ENCODE measurements around the gene PAK2.

GRCh38 chr3:196796317-196796716 is 56.7 kb downstream of the PAK2 start:
- TF ChIP-seq CTCF (IDR thresholded peaks at IDR 0.05 in 2 of 3, conservative IDR thresholded peaks at IDR 0.05 in 1 of 3; ENCODE audit: insufficient read depth in 2 of 3, low read depth in 1 of 3, low read length in 3 of 3) (no peak), SP1 (CRISPR knock-in tag; IDR thresholded peaks at IDR 0.05) (no peak), ZNF318 (IDR thresholded peaks at IDR 0.05; ENCODE audit: borderline replicate concordance in 1 of 2, low read depth in 1 of 2) (no peak)
- TF ChIP-seq, protein P1, sequence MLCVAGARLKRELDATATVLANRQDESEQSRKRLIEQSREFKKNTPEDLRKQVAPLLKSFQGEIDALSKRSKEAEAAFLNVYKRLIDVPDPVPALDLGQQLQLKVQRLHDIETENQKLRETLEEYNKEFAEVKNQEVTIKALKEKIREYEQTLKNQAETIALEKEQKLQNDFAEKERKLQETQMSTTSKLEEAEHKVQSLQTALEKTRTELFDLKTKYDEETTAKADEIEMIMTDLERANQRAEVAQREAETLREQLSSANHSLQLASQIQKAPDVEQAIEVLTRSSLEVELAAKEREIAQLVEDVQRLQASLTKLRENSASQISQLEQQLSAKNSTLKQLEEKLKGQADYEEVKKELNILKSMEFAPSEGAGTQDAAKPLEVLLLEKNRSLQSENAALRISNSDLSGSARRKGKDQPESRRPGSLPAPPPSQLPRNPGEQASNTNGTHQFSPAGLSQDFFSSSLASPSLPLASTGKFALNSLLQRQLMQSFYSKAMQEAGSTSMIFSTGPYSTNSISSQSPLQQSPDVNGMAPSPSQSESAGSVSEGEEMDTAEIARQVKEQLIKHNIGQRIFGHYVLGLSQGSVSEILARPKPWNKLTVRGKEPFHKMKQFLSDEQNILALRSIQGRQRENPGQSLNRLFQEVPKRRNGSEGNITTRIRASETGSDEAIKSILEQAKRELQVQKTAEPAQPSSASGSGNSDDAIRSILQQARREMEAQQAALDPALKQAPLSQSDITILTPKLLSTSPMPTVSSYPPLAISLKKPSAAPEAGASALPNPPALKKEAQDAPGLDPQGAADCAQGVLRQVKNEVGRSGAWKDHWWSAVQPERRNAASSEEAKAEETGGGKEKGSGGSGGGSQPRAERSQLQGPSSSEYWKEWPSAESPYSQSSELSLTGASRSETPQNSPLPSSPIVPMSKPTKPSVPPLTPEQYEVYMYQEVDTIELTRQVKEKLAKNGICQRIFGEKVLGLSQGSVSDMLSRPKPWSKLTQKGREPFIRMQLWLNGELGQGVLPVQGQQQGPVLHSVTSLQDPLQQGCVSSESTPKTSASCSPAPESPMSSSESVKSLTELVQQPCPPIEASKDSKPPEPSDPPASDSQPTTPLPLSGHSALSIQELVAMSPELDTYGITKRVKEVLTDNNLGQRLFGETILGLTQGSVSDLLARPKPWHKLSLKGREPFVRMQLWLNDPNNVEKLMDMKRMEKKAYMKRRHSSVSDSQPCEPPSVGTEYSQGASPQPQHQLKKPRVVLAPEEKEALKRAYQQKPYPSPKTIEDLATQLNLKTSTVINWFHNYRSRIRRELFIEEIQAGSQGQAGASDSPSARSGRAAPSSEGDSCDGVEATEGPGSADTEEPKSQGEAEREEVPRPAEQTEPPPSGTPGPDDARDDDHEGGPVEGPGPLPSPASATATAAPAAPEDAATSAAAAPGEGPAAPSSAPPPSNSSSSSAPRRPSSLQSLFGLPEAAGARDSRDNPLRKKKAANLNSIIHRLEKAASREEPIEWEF (CRISPR knock-in tag; IDR thresholded peaks at IDR 0.05): no peak
- TF ChIP-seq, protein P2, sequence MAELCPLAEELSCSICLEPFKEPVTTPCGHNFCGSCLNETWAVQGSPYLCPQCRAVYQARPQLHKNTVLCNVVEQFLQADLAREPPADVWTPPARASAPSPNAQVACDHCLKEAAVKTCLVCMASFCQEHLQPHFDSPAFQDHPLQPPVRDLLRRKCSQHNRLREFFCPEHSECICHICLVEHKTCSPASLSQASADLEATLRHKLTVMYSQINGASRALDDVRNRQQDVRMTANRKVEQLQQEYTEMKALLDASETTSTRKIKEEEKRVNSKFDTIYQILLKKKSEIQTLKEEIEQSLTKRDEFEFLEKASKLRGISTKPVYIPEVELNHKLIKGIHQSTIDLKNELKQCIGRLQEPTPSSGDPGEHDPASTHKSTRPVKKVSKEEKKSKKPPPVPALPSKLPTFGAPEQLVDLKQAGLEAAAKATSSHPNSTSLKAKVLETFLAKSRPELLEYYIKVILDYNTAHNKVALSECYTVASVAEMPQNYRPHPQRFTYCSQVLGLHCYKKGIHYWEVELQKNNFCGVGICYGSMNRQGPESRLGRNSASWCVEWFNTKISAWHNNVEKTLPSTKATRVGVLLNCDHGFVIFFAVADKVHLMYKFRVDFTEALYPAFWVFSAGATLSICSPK (IDR thresholded peaks at IDR 0.05; ENCODE audit: borderline replicate concordance): no peak
